Measurements from ENCODE around the gene GPR55. TPM values are rescaled to one million over a fixed set of nuclear protein-coding genes. Genes with fewer than 3 reads are reported as not detected.

The GPR55 gene
- total and polyA plus RNA-seq, 7 donors = 0.01 to 0.32 (median 0.03) TPM; not detected in 4

- intact Hi-C loops (cut with DNase I) = no loop called here
- no peak for TF ChIP-seq CTCF (IDR thresholded peaks at IDR 0.05)
- WGBS, 3 donors = 76 to 79% (median 78%) methylated on average over 19 of the region's 19 CpGs
- ATAC-seq = no peak
- no peaks in the 10 kb centered on the region for H3K36me3 ChIP-seq (ENCODE audit: insufficient read depth in 1 of 2, low read depth in 1 of 2)
- DNase-seq = no peak
- H3K4me1 ChIP-seq = peaks cover 15% of the 10 kb centered on the region
- no peaks in the 10 kb centered on the region for H3K9me3 ChIP-seq
- H3K27me3 ChIP-seq (ENCODE audit: insufficient read depth in 3 of 3, low read length in 2 of 3) = peaks cover 0 to 9% (median 5%) of the 10 kb centered on the region in 3 donors
- H3K4me3 ChIP-seq = no peak overlapping the region
- H3K27ac ChIP-seq = no peak overlapping the region
Observed at GRCh38 chr2:230868947-230869913, 55.8 kb downstream of the GPR55 start.

GRCh38 chr2:230868161-230868946 lies 56.7 kb downstream of the GPR55 start:
- H3K4me3 ChIP-seq = no peak overlapping the region
- peaks cover 0 to 18% (median 11%) of the 10 kb centered on the region in 3 donors for H3K27me3 ChIP-seq (ENCODE audit: insufficient read depth in 3 of 3, low read length in 2 of 3)
- peaks cover 15% of the 10 kb centered on the region for H3K4me1 ChIP-seq

GRCh38 chr2:230866756-230867523 lies 58.1 kb downstream of the GPR55 start:
- intact Hi-C loops (cut with DNase I) = no loop called here
- Histone ChIP-seq H3K36me3 (ENCODE audit: insufficient read depth in 1 of 2, low read depth in 1 of 2) (no peaks in the 10 kb centered on the region), H3K4me1 (peaks cover 15% of the 10 kb centered on the region), H3K9me3 (no peaks in the 10 kb centered on the region), H3K4me3 (no peak overlapping the region), H3K27me3 (ENCODE audit: insufficient read depth in 3 of 3, low read length in 2 of 3) (peaks cover 0 to 29% (median 11%) of the 10 kb centered on the region in 3 donors), H3K27ac (no peak overlapping the region)
- no peak for TF ChIP-seq CTCF (IDR thresholded peaks at IDR 0.05)
- 22 to 43% (median 23%) methylated on average over 12 to 13 of the region's 13 CpGs for WGBS, 3 donors
- ATAC-seq = peak in 1 of 4 donors; percentile 33
- peak in 1 of 2 donors; percentile 64 for DNase-seq

More at GRCh38 chr2:230868161-230868946, 56.7 kb downstream of the GPR55 start:
- no peak overlapping the region for H3K27ac ChIP-seq
- 69 to 82% (median 72%) methylated on average over 14 to 15 of the region's 15 CpGs for WGBS, 3 donors
- ATAC-seq (no peak), DNase-seq (no peak)
- H3K9me3 ChIP-seq = no peaks in the 10 kb centered on the region
- intact Hi-C loops (cut with DNase I) = no loop called here
- H3K36me3 ChIP-seq (ENCODE audit: insufficient read depth in 1 of 2, low read depth in 1 of 2) = no peaks in the 10 kb centered on the region
- TF ChIP-seq CTCF (IDR thresholded peaks at IDR 0.05) = no peak
